CD1c-positive myeloid dendritic cell (primary cell): Measurements from ENCODE around the gene BAIAP2L1.
"Not testable (repeated sequence)": the region's sequence is repeated elsewhere in the genome, so short reads cannot be mapped to it uniquely, and the experiment has no call there.

Source experiments
- DNase-seq: peaks from one replicate; pipeline ENCODE4 v3.0.0-alpha.2; 2016; ENCODE audit errors: extremely low spot score

BAIAP2L1 gene

GRCh38 chr7:98322331-98323270 is 78.3 kb downstream of the BAIAP2L1 start:
- no peak for DNase-seq

GRCh38 chr7:98321301-98321700 is 79.6 kb downstream of the BAIAP2L1 start:
- DNase-seq = no peak

GRCh38 chr7:98319176-98319575 is 81.7 kb downstream of the BAIAP2L1 start:
- no peak for DNase-seq

- DNase-seq = no peak
Measured at GRCh38 chr7:98317366-98318040, 83.4 kb downstream of the BAIAP2L1 start.

GRCh38 chr7:98315994-98316527 is 84.8 kb downstream of the BAIAP2L1 start:
- DNase-seq = not testable (repeated sequence)

GRCh38 chr7:98315318-98315993 is 85.4 kb downstream of the BAIAP2L1 start:
- no peak for DNase-seq

GRCh38 chr7:98314469-98314868 is 86.4 kb downstream of the BAIAP2L1 start:
- DNase-seq = no peak

- no peak for DNase-seq
Measured at GRCh38 chr7:98312201-98312600, 88.7 kb downstream of the BAIAP2L1 start.

GRCh38 chr7:98309566-98309965 is 91.3 kb downstream of the BAIAP2L1 start:
- DNase-seq = no peak

GRCh38 chr7:98307971-98308466 is 92.9 kb downstream of the BAIAP2L1 start:
- DNase-seq = no peak

- DNase-seq = no peak
Measured at GRCh38 chr7:98305951-98306535, 94.8 kb downstream of the BAIAP2L1 start.

- no peak for DNase-seq
Measured at GRCh38 chr7:98303906-98304305, 97.0 kb downstream of the BAIAP2L1 start.

GRCh38 chr7:98303176-98303865 is 97.6 kb downstream of the BAIAP2L1 start:
- no peak for DNase-seq

- no peak for DNase-seq
Measured at GRCh38 chr7:98301693-98302470, 99.0 kb downstream of the BAIAP2L1 start.

- no peak for DNase-seq
Measured at GRCh38 chr7:98300595-98301372, 100.1 kb downstream of the BAIAP2L1 start.

- DNase-seq = no peak
Measured at GRCh38 chr7:98297626-98298286, 103.1 kb downstream of the BAIAP2L1 start.

GRCh38 chr7:98296833-98297232 is 104.1 kb downstream of the BAIAP2L1 start:
- no peak for DNase-seq

- no peak for DNase-seq
Measured at GRCh38 chr7:98295467-98296192, 105.3 kb downstream of the BAIAP2L1 start.
